ENCODE data around the gene LRRC1.
"Not testable (repeated sequence)": the region's sequence is repeated elsewhere in the genome, so short reads cannot be mapped to it uniquely, and the experiment has no call there.

Gene LRRC1

GRCh38 chr6:53794720-53795339 lies at the start of gene LRRC1:
Gene LRRC1 (plus strand): TSS chr6:53795005. CDS start chr6:53795257, 252 bp downstream.
- peak; percentile 76 for DNase-seq

GRCh38 chr6:53746442-53747103 lies 48.2 kb upstream of the LRRC1 start:
- no peak for DNase-seq

GRCh38 chr6:53750052-53750650 lies 44.7 kb upstream of the LRRC1 start:
- DNase-seq, result no peak

GRCh38 chr6:53751417-53751816 lies 43.4 kb upstream of the LRRC1 start:
- no peak for DNase-seq

GRCh38 chr6:53752440-53752839 lies 42.4 kb upstream of the LRRC1 start:
- no peak for DNase-seq

- no peak for DNase-seq
Measured at GRCh38 chr6:53752856-53753255, 41.9 kb upstream of the LRRC1 start.

GRCh38 chr6:53754330-53754729 lies 40.5 kb upstream of the LRRC1 start:
- DNase-seq, result no peak

GRCh38 chr6:53756396-53756795 lies 38.4 kb upstream of the LRRC1 start:
- DNase-seq, result no peak

GRCh38 chr6:53758496-53758895 lies 36.3 kb upstream of the LRRC1 start:
- DNase-seq, result no peak

GRCh38 chr6:53761036-53761435 lies 33.8 kb upstream of the LRRC1 start:
- DNase-seq, result no peak

GRCh38 chr6:53765270-53765669 lies 29.5 kb upstream of the LRRC1 start:
- DNase-seq, result no peak

GRCh38 chr6:53766930-53767329 lies 27.9 kb upstream of the LRRC1 start:
- DNase-seq, result no peak

GRCh38 chr6:53767941-53768340 lies 26.9 kb upstream of the LRRC1 start:
- DNase-seq, result no peak

GRCh38 chr6:53768636-53769035 lies 26.2 kb upstream of the LRRC1 start:
- DNase-seq, result no peak

GRCh38 chr6:53770780-53771249 lies 24.0 kb upstream of the LRRC1 start:
- DNase-seq, result no peak

- no peak for DNase-seq
Measured at GRCh38 chr6:53771785-53772624, 22.8 kb upstream of the LRRC1 start.

- no peak for DNase-seq
Measured at GRCh38 chr6:53773044-53773696, 21.6 kb upstream of the LRRC1 start.

GRCh38 chr6:53776152-53776551 lies 18.7 kb upstream of the LRRC1 start:
- not testable (repeated sequence) for DNase-seq

GRCh38 chr6:53784991-53785390 lies 9.8 kb upstream of the LRRC1 start:
- DNase-seq, result not testable (repeated sequence)

- DNase-seq, result no peak
Measured at GRCh38 chr6:53786832-53787231, 8.0 kb upstream of the LRRC1 start.

GRCh38 chr6:53790886-53791285 lies 3.9 kb upstream of the LRRC1 start:
- DNase-seq, result no peak

GRCh38 chr6:53792016-53792415 lies 2.8 kb upstream of the LRRC1 start:
- DNase-seq, result no peak

- no peak for DNase-seq
Measured at GRCh38 chr6:53792973-53793317, 1.9 kb upstream of the LRRC1 start.
